H9 (cell line): Measurements from ENCODE around the gene ADAR. TPM values are rescaled to one million over a fixed set of nuclear protein-coding genes. Genes with fewer than 3 reads are reported as not detected.

Experiments used
- DNase-seq: peaks from one replicate; pipeline ENCODE4 v3.0.0-alpha.2; 2017
- H2AFZ ChIP-seq: one replicate; pipeline ENCODE4 v1.6.1; 2013; ENCODE audit warnings: mild to moderate bottlenecking, low read length, control low read depth, moderate library complexity
- H2AK5ac ChIP-seq: 2 replicates; pipeline ENCODE4 v1.6.1; 2013; ENCODE audit warnings: low read length, control low read depth, mixed read lengths; ENCODE audit not compliant: insufficient read length
- H2BK120ac ChIP-seq: one replicate; pipeline ENCODE4 v1.6.1; 2013; ENCODE audit warnings: low read depth, mild to moderate bottlenecking, low read length, control low read depth, inconsistent platforms; ENCODE audit not compliant: poor library complexity, severe bottlenecking
- H2BK12ac ChIP-seq: 2 replicates; pipeline ENCODE4 v1.6.1; 2013; ENCODE audit warnings: low read length, control low read depth, mixed read lengths, low read depth; ENCODE audit not compliant: insufficient read length
- H2BK15ac ChIP-seq: 2 replicates; pipeline ENCODE4 v1.6.1; 2013; ENCODE audit warnings: low read depth, low read length, control low read depth
- H2BK20ac ChIP-seq: one replicate; pipeline ENCODE4 v1.6.1; 2013; ENCODE audit warnings: low read depth, mild to moderate bottlenecking, low read length, control low read depth, inconsistent platforms; ENCODE audit not compliant: poor library complexity, severe bottlenecking
- H2BK5ac ChIP-seq: 2 replicates; pipeline ENCODE4 v1.6.1; 2013; ENCODE audit warnings: low read length, control low read depth, mixed read lengths; ENCODE audit not compliant: insufficient read length
- H3K14ac ChIP-seq: 2 replicates; pipeline ENCODE4 v1.6.1; 2013; ENCODE audit warnings: low read length, control low read depth; ENCODE audit not compliant: insufficient read depth
- H3K18ac ChIP-seq: 2 replicates; pipeline ENCODE4 v1.6.1; 2013; ENCODE audit warnings: low read depth, mild to moderate bottlenecking, mixed read lengths, low read length, control low read depth; ENCODE audit not compliant: insufficient read length
- H3K23ac ChIP-seq: 2 replicates; pipeline ENCODE4 v1.6.1; 2013; ENCODE audit warnings: low read length, control low read depth, mixed read lengths, low read depth; ENCODE audit not compliant: insufficient read length
- H3K23me2 ChIP-seq: 2 replicates; pipeline ENCODE4 v1.6.1; 2013; ENCODE audit warnings: low read depth, mild to moderate bottlenecking, mixed read lengths, low read length, control low read depth; ENCODE audit not compliant: insufficient read length, poor library complexity, severe bottlenecking
- H3K27ac ChIP-seq: 2 replicates; pipeline ENCODE4 v1.5.1; 2013; ENCODE audit warnings: low read length, control low read depth, mixed read lengths, low read depth; ENCODE audit not compliant: insufficient read length
- H3K27me3 ChIP-seq: 2 replicates; pipeline ENCODE4 v1.6.1; 2013; ENCODE audit warnings: low read length, control low read depth, inconsistent platforms; ENCODE audit not compliant: insufficient read depth
- H3K4ac ChIP-seq: 2 replicates; pipeline ENCODE4 v1.6.1; 2013; ENCODE audit warnings: low read depth, mild to moderate bottlenecking, control low read depth, inconsistent platforms, low read length, moderate library complexity
- H3K4me1 ChIP-seq: 2 replicates; pipeline ENCODE4 v1.6.1; 2013; ENCODE audit warnings: low read length, control low read depth, inconsistent platforms; ENCODE audit not compliant: insufficient read depth
- H3K4me2 ChIP-seq: 2 replicates; pipeline ENCODE4 v1.6.1; 2013; ENCODE audit warnings: low read length, control low read depth, mixed read lengths; ENCODE audit not compliant: insufficient read length, insufficient read depth
- H3K56ac ChIP-seq: 2 replicates; pipeline ENCODE4 v1.6.1; 2013; ENCODE audit warnings: low read depth, mild to moderate bottlenecking, mixed read lengths, low read length, control low read depth; ENCODE audit not compliant: insufficient read length
- H3K79me1 ChIP-seq: 2 replicates; pipeline ENCODE4 v1.6.1; 2013; ENCODE audit warnings: low read depth, mild to moderate bottlenecking, moderate library complexity, low read length, control low read depth, inconsistent platforms; ENCODE audit not compliant: insufficient read depth, poor library complexity, severe bottlenecking
- H3K79me2 ChIP-seq: 2 replicates; pipeline ENCODE4 v1.6.1; 2013; ENCODE audit warnings: low read length, control low read depth, inconsistent platforms; ENCODE audit not compliant: insufficient read depth
- H3K9ac ChIP-seq: 2 replicates; pipeline ENCODE4 v1.6.1; 2013; ENCODE audit warnings: low read length, control low read depth, mixed read lengths; ENCODE audit not compliant: insufficient read length; ENCODE audit errors: extremely low read depth
- H3K9me3 ChIP-seq: one replicate; pipeline ENCODE4 v1.6.1; 2013; ENCODE audit warnings: low read depth, low read length, inconsistent platforms; ENCODE audit not compliant: control insufficient read depth
- H3T11ph ChIP-seq: one replicate; pipeline ENCODE4 v1.6.1; 2013; ENCODE audit warnings: mild to moderate bottlenecking, low read length, control low read depth, inconsistent platforms
- H4K20me1 ChIP-seq: one replicate; pipeline ENCODE4 v1.6.1; 2013; ENCODE audit not compliant: control insufficient read depth, insufficient read length, insufficient read depth
- H4K5ac ChIP-seq: 2 replicates; pipeline ENCODE4 v1.6.1; 2013; ENCODE audit warnings: low read depth, mild to moderate bottlenecking, mixed read lengths, low read length, control low read depth; ENCODE audit not compliant: insufficient read length
- H4K8ac ChIP-seq: replicated peaks from 2 replicates; pipeline ENCODE4 v1.6.1; 2013; ENCODE audit warnings: low read length, control low read depth, mixed read lengths, low read depth; ENCODE audit not compliant: insufficient read length
- H4K91ac ChIP-seq: 2 replicates; pipeline ENCODE4 v1.6.1; 2013; ENCODE audit warnings: low read depth, mild to moderate bottlenecking, moderate library complexity, mixed read lengths, low read length, control low read depth; ENCODE audit not compliant: insufficient read length
- H3K27ac Mint-ChIP-seq, 3 experiments: 2 replicates in 2 of 3; 3 replicates in 1 of 3; pipeline ENCODE4 v1.8.0; 2020 to 2021; ENCODE audit warnings: mixed read lengths in 3 of 3, mild to moderate bottlenecking in 1 of 3, moderate library complexity in 1 of 3
- H3K27me3 Mint-ChIP-seq: 2 replicates; pipeline ENCODE4 v1.8.0; 2021; ENCODE audit warnings: low read depth, mild to moderate bottlenecking, moderate library complexity, mixed read lengths
- H3K36me3 Mint-ChIP-seq, 3 experiments: 2 replicates in 2 of 3; 3 replicates in 1 of 3; pipeline ENCODE4 v1.8.0; 2020 to 2021; ENCODE audit warnings: low read depth in 3 of 3, mixed read lengths in 3 of 3; ENCODE audit not compliant: insufficient read depth in 1 of 3
- H3K4me1 Mint-ChIP-seq, 2 experiments: 2 replicates each; pipeline ENCODE4 v1.8.0; 2020; ENCODE audit warnings: mixed read lengths in 2 of 2
- H3K4me3 Mint-ChIP-seq, 2 experiments: 2 replicates in 1 of 2; 3 replicates in 1 of 2; pipeline ENCODE4 v1.8.0; 2020 to 2021; ENCODE audit warnings: mild to moderate bottlenecking in 2 of 2, mixed read lengths in 2 of 2, moderate library complexity in 1 of 2
- H3K9me3 Mint-ChIP-seq, 2 experiments: 2 replicates in 1 of 2; 3 replicates in 1 of 2; pipeline ENCODE4 v1.8.0; 2020; ENCODE audit warnings: mild to moderate bottlenecking in 2 of 2, mixed read lengths in 2 of 2, moderate library complexity in 1 of 2
- WGBS: extraction: QIAGEN DNeasy Blood & Tissue Kit; methylation state at CpG from one replicate; pipeline ENCODE4 v1.1.7; 2013; ENCODE audit warnings: missing lambda C conversion rate, low lambda C conversion rate, mixed read lengths; ENCODE audit not compliant: insufficient read length; ENCODE audit errors: extremely low coverage; 5-methylcytosine and 5-hydroxymethylcytosine counted together
- total RNA-seq: library from RNA; stranded (reverse); gene quantifications from 2 replicates; pipeline ENCODE4 v1.2.1, GENCODE V29; 2021
- TF ChIP-seq, protein P1 (sequence below): fragments of 200-600 bp; sonication (generic); conservative IDR thresholded peaks from 3 replicates; pipeline ENCODE4 v1.8.0; 2021; ENCODE audit warnings: antibody characterized with exemption, mild to moderate bottlenecking

ADAR gene
- total RNA-seq, 1 experiment from 2014 or later, result 236 TPM

DNA sequence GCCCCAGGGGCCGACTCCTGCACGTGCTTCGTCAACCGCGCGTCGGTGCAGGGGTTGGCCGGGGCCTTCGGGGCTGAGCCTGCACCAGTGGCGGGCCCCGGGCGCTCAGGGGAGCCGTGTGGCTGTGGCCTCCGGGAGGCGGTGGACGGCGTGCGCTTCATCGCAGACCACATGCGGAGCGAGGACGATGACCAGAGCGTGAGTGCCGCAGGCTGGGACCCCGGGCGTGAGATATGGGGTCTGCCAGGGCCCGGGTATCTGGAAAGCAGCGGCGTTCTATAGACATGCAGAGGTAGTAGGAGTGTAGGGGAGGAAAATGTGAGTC is 36.1 kb downstream of the ADAR start:
- H3K27ac Mint-ChIP-seq, result peak overlapping the region in 1 of 3 experiments; percentile 88; a peak in 2 of 7 replicates
- Histone ChIP-seq H4K91ac (no peak overlapping the region), H3K23me2 (peaks cover 10% of the 10 kb centered on the region), H2AK5ac (no peak overlapping the region), H3K23ac (no peak overlapping the region), H3K9me3 (no peaks in the 10 kb centered on the region), H3T11ph (no peak overlapping the region), H2BK20ac (no peak overlapping the region), H4K5ac (no peak overlapping the region), H3K9ac (no peak overlapping the region), H4K8ac (no peak overlapping the region), H3K18ac (no peak overlapping the region), H2BK5ac (no peak overlapping the region), H2AFZ (no peak overlapping the region), H3K27ac (no peak overlapping the region), H3K4me2 (no peak overlapping the region), H2BK12ac (no peak overlapping the region), H3K79me2 (no peaks in the 10 kb centered on the region), H3K79me1 (no peaks in the 10 kb centered on the region), H2BK15ac (no peak overlapping the region), H2BK120ac (no peak overlapping the region), H3K4me1 (no peaks in the 10 kb centered on the region; the same call in 1 of the 2 replicates), H3K4ac (no peak overlapping the region), H4K20me1 (no peaks in the 10 kb centered on the region), H3K27me3 (no peaks in the 10 kb centered on the region), H3K14ac (no peak overlapping the region), H3K56ac (no peak overlapping the region)
- H3K27me3 Mint-ChIP-seq, result peaks cover 6% of the 10 kb centered on the region
- H3K9me3 Mint-ChIP-seq, result no peaks in the 10 kb centered on the region
- DNase-seq, result no peak
- peaks cover 32 to 42% of the 10 kb centered on the region in 2 experiments for H3K4me1 Mint-ChIP-seq
- TF ChIP-seq, protein P1, sequence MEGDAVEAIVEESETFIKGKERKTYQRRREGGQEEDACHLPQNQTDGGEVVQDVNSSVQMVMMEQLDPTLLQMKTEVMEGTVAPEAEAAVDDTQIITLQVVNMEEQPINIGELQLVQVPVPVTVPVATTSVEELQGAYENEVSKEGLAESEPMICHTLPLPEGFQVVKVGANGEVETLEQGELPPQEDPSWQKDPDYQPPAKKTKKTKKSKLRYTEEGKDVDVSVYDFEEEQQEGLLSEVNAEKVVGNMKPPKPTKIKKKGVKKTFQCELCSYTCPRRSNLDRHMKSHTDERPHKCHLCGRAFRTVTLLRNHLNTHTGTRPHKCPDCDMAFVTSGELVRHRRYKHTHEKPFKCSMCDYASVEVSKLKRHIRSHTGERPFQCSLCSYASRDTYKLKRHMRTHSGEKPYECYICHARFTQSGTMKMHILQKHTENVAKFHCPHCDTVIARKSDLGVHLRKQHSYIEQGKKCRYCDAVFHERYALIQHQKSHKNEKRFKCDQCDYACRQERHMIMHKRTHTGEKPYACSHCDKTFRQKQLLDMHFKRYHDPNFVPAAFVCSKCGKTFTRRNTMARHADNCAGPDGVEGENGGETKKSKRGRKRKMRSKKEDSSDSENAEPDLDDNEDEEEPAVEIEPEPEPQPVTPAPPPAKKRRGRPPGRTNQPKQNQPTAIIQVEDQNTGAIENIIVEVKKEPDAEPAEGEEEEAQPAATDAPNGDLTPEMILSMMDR, result no peak
- no peak overlapping the region for H3K4me3 Mint-ChIP-seq
- WGBS, result no CpG with 5 or more reads among the region's 29 CpGs
- peaks cover 0 to 5% (median 5%) of the 10 kb centered on the region in 3 experiments; a peak in 4 of 7 replicates for H3K36me3 Mint-ChIP-seq
